SJSA1 (cell line): ENCODE data around the gene RPLP2. TPM values are rescaled to one million over a fixed set of nuclear protein-coding genes. Genes with fewer than 3 reads are reported as not detected.

ENCODE experiments used
- DNase-seq, 2 experiments: peaks; one replicate each; pipeline ENCODE4 v3.0.0-alpha.2; 2015 to 2020; ENCODE audit warnings: low spot score in 2 of 2, low read depth in 1 of 2
- H3K27ac ChIP-seq: fragments of 250-450 bp; sonication (Bioruptor Pico); 2 replicates; pipeline ENCODE4 v1.5.1; 2020; ENCODE audit warnings: mild to moderate bottlenecking, moderate library complexity
- H3K27me3 ChIP-seq: fragments of 250-450 bp; sonication (Bioruptor Pico); replicated peaks from 2 replicates; pipeline ENCODE4 v1.5.1; 2020; ENCODE audit warnings: mild to moderate bottlenecking, moderate library complexity
- H3K36me3 ChIP-seq: fragments of 250-450 bp; sonication (Bioruptor Pico); 2 replicates; pipeline ENCODE4 v1.5.1; 2020; ENCODE audit warnings: mild to moderate bottlenecking
- H3K4me1 ChIP-seq: fragments of 250-450 bp; sonication (Bioruptor Pico); replicated peaks from 2 replicates; pipeline ENCODE4 v1.6.1; 2021; ENCODE audit warnings: mild to moderate bottlenecking
- H3K4me3 ChIP-seq: fragments of 250-450 bp; sonication (Bioruptor Pico); 2 replicates; pipeline ENCODE4 v1.5.1; 2020; ENCODE audit warnings: mild to moderate bottlenecking
- H3K9me3 ChIP-seq: fragments of 250-450 bp; sonication (Bioruptor Pico); replicated peaks from 2 replicates; pipeline ENCODE4 v1.5.1; 2020; ENCODE audit warnings: mild to moderate bottlenecking
- total RNA-seq: library from RNA; depleted of rRNA; stranded (reverse); fragments of >200 nt; shearing (Covaris generic); gene quantifications from 2 replicates; pipeline ENCODE4 v1.2.3, GENCODE V29; 2014

The RPLP2 gene
- total RNA-seq, 1 experiment from 2014 or later: 706 TPM

GRCh38 chr11:769887-770641 lies 39.7 kb upstream of the RPLP2 start:
- Histone ChIP-seq H3K9me3 (no peaks in the 10 kb centered on the region), H3K4me3 (no peak overlapping the region), H3K27ac (no peak overlapping the region), H3K36me3 (peaks cover 21% of the 10 kb centered on the region), H3K4me1 (no peaks in the 10 kb centered on the region), H3K27me3 (no peaks in the 10 kb centered on the region)
- DNase-seq: no peak

DNA sequence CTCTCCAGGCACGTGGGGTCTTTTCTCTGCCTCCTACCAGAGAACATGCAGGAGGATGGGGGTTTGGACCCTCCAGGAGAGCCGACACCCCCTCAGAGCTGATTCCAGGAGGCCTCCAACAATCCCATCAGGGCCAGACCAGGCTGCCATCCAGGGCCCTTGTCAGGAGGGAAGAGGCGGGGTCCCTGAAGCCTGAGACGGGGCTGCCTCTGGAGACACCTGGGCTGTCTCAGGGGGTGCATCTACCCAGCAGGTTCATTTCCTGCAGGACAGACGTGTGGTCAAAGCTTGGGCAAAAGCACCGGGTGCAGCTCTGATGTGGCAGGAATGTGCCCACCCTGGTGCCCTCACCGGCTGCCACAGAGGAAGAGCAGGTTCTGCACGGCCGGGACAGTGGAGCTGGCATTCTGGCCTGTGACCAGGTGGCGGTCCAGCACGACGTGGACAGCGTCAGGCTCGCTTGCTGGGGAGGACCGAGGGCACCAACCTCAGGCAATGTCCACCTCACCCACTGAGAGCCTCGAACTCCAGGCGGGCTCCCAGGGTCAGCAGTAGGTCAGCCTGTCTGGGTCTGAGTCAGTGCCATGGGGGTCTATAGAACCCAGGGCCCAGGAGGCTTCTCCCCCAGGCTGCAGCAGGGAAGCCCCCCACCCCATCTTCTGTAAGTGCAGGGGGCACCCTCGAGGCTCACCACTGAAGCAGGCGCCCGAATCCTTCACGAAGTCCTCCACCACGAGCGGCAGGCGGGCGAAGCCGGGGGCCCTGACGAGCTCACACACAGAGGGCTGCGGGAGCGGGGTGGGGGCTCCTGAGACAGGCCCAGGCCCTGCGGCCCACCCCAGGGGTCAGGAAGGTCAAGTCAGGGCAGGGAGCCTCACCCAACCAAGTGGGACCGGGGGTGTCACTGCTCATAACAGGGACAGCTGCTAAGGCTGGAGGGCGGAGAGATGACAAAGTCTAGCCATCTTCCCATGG lies 38.8 kb upstream of the RPLP2 start:
- peaks cover 14% of the 10 kb centered on the region for H3K36me3 ChIP-seq
- peak in 1 of 2 experiments; percentile 26 for DNase-seq
- 0 out of 2 replicates have a peak, but pooled peaks cover 4% of the 10 kb centered on the region for H3K4me1 ChIP-seq
- H3K27ac ChIP-seq: no peak overlapping the region
- H3K27me3 ChIP-seq: no peaks in the 10 kb centered on the region
- no peaks in the 10 kb centered on the region for H3K9me3 ChIP-seq
- H3K4me3 ChIP-seq: no peak overlapping the region

DNA sequence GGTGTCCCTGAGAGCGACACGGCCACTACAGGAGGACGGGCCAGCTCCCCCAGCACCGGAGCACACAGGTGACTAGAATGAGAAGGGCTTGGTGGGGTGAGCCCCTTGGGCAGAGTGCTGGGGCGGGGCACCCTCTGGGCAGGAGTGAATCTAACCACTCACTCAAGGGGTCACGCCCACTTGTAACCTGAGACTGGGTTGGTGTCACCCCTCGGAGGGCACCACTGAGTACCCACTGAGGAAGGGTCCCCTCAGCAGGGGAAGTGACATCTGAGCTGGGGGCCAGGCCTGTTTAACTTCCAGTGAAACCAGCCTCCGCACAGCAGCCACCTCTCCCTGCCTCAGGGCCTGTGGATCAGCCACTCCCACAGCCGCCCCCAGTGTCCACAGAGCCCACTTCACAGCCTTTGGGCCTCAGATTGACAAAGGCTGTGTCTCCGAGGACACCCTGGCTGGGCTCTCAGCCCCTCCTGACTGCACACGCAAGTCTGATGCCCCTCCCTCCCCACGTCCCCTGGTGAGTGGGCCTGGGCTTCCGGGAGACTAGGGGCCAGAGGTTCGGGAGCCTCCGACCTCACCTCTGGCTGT lies 38.1 kb upstream of the RPLP2 start:
- H3K4me3 ChIP-seq: no peak overlapping the region
- H3K4me1 ChIP-seq: 0 out of 2 replicates have a peak, but pooled peaks cover 4% of the 10 kb centered on the region
- DNase-seq: peak in 1 of 2 experiments; percentile 28
- no peaks in the 10 kb centered on the region for H3K9me3 ChIP-seq
- H3K27ac ChIP-seq: no peak overlapping the region
- H3K27me3 ChIP-seq: no peaks in the 10 kb centered on the region
- peaks cover 12% of the 10 kb centered on the region for H3K36me3 ChIP-seq

- Histone ChIP-seq H3K9me3 (no peaks in the 10 kb centered on the region), H3K27me3 (no peaks in the 10 kb centered on the region), H3K4me3 (no peak overlapping the region), H3K27ac (no peak overlapping the region), H3K4me1 (0 out of 2 replicates have a peak, but pooled peaks cover 4% of the 10 kb centered on the region), H3K36me3 (peaks cover 12% of the 10 kb centered on the region)
- peak in 1 of 2 experiments; percentile 25 for DNase-seq
Observed at GRCh38 chr11:772429-773390, 37.1 kb upstream of the RPLP2 start.

DNA sequence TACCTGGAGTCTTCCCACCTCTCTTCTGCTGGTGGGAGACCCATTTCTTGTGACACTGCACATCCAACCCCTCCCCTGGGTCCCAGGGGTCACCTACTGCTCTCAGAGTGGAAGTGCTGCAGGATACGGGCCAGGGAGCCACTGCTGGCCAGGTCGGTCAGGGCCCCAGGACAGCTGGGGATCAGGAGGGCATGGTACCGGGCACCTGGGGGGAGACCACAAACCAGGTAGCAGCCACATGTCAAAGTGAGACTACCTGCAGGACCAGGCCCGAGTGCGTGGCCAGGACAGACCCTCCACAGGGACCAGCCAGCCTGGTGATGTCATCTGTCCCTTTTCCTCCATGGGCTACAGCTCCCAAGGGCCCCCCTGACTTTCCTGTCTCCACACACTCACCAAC lies 36.3 kb upstream of the RPLP2 start:
- no peak overlapping the region for H3K27ac ChIP-seq
- H3K36me3 ChIP-seq: peaks cover 12% of the 10 kb centered on the region

GRCh38 chr11:773830-774229 lies 35.9 kb upstream of the RPLP2 start:
- Histone ChIP-seq H3K4me1 (peaks cover 9% of the 10 kb centered on the region), H3K27me3 (no peaks in the 10 kb centered on the region), H3K36me3 (peaks cover 12% of the 10 kb centered on the region), H3K27ac (no peak overlapping the region), H3K9me3 (no peaks in the 10 kb centered on the region), H3K4me3 (no peak overlapping the region)
- DNase-seq: no peak

More for the DNA sequence above, 36.3 kb upstream of the RPLP2 start:
- H3K4me1 ChIP-seq: peaks cover 8% of the 10 kb centered on the region
- no peaks in the 10 kb centered on the region for H3K9me3 ChIP-seq
- DNase-seq: no peak
- no peaks in the 10 kb centered on the region for H3K27me3 ChIP-seq
- no peak overlapping the region for H3K4me3 ChIP-seq

DNA sequence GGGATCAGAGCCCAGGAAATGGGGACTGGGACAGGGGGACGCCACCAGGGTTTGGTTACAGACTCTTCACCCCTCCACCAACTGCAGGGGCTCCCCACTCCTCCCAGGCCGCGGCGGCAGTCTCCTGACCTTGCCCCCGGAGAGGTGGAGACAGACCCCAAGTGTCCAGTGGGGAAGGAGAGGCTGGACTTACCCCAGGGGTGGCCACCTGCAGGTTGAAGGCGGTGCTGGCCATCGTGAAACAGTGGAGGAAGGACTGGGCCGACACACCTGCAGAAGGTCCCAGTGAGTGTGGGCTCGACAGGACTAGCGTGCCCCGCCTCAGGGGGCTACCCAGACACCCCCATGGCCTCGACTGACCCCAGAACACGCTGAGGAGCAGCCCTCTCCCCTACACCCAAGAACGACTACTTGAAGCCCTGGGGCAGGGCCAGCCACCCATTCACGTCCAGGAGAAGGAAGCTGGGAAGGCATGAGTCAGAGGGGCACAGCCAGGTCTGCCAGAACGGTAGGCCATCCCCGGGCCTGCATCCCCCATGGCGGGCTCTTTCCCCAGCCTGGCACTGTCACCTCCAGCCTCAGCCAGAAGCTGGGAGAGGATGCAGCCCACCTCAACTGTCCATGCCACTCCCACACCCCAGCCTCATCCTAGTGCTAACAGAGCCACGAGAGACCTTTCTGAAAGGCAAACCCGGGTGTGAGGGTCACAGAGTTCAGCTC lies 34.7 kb upstream of the RPLP2 start:
- no peak overlapping the region for H3K4me3 ChIP-seq
- peaks cover 9% of the 10 kb centered on the region for H3K4me1 ChIP-seq
- H3K36me3 ChIP-seq: peaks cover 15% of the 10 kb centered on the region
- no peaks in the 10 kb centered on the region for H3K27me3 ChIP-seq
- DNase-seq: peak in 1 of 2 experiments; percentile 37
- H3K27ac ChIP-seq: no peak overlapping the region
- no peaks in the 10 kb centered on the region for H3K9me3 ChIP-seq

GRCh38 chr11:776263-776560 lies 33.6 kb upstream of the RPLP2 start:
- H3K9me3 ChIP-seq: no peaks in the 10 kb centered on the region
- H3K36me3 ChIP-seq: peaks cover 6% of the 10 kb centered on the region
- DNase-seq: no peak
- H3K4me1 ChIP-seq: peaks cover 9% of the 10 kb centered on the region
- H3K4me3 ChIP-seq: peak overlapping the region; percentile 87
- no peaks in the 10 kb centered on the region for H3K27me3 ChIP-seq
- no peak overlapping the region for H3K27ac ChIP-seq

DNA sequence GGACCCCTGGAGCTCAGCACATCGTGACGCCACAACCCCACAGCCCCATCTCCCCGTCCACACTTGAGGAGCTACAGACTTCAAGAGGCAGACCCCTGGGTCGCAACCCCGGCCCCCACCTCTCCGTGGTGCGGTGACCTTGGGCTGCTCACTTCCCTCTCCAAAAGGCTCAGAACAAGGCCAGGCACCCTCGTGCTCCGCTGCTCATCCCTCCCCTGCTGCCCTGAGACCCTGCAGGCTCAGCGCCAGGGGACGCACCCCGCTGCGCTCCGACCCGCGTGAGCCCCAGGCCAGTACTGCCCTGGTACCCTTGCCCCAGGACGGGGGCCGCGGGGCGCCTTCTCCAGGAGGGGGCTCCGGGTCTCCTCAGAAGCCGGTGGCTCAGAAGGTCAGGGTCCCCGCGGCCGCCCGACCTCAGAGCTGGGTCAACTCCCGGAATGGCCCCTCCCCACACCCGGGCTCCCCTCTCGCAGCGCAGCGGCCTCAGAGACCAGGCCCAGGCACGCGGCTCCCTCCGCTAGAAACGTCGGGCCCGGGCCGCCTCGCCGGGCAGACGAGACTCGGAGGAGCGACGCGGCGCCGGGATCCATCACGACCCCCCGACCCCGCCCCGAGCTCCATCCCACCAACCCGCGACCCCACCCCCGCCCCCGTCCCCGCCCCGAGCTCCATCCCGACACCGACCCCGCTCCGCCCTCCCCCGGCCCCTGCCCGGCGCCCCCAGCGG lies 33.0 kb upstream of the RPLP2 start:
- no peaks in the 10 kb centered on the region for H3K27me3 ChIP-seq
- DNase-seq: no peak
- peaks cover 6% of the 10 kb centered on the region for H3K36me3 ChIP-seq

GRCh38 chr11:777288-778255 lies 32.2 kb upstream of the RPLP2 start, which contains the start of gene GATD1:
Gene GATD1, minus strand, starts transcription at chr11:777487. Its CDS starts 25 bp downstream, at chr11:777462.
- no peaks in the 10 kb centered on the region for H3K9me3 ChIP-seq
- H3K36me3 ChIP-seq: peaks cover 6% of the 10 kb centered on the region
- peak; percentile 54 to 81 for DNase-seq
- H3K4me3 ChIP-seq: peak within 1 kb of the TSS; percentile 87
- H3K27me3 ChIP-seq: no peaks in the 10 kb centered on the region
- peak within 1 kb of the TSS; percentile 68 for H3K27ac ChIP-seq
- peaks cover 9% of the 10 kb centered on the region for H3K4me1 ChIP-seq

More for the DNA sequence above, 33.0 kb upstream of the RPLP2 start:
- Histone ChIP-seq H3K9me3 (no peaks in the 10 kb centered on the region), H3K4me1 (peaks cover 9% of the 10 kb centered on the region), H3K4me3 (peak overlapping the region; percentile 87), H3K27ac (peak overlapping the region; percentile 68)
